HG03378 (cell line): Measurements from ENCODE around the gene CMKLR1.

Source experiments
- ATAC-seq: cut with Tn5 transposase; IDR thresholded peaks from one replicate; pipeline ENCODE4 v1.9.1; 2021; ENCODE audit warnings: mild to moderate bottlenecking, moderate library complexity; ENCODE audit not compliant: unreplicated experiment

Gene CMKLR1

GRCh38 chr12:108302016-108302402 is 37.1 kb downstream of the CMKLR1 start:
- ATAC-seq, result no peak

DNA sequence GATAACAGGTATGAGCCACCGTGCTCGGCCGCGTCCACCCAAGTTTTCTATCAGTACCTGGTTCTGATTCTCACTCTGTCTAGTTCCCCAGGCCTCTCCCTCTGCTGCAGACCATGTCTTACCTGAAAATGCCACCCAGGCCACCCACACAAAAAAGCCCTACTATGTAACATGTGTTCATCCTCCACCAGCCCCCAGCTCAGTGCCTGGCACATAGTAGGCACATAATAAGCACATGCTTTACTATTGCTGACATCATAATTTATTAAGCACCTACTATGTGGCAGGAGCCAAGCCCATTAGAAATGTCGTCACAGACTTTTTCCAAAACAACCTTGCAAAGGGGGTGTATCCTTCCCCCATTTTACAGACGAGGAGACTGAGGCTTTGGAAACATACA is 37.8 kb downstream of the CMKLR1 start:
- no peak for ATAC-seq

- ATAC-seq, result no peak
Measured at GRCh38 chr12:108299980-108300696, 39.0 kb downstream of the CMKLR1 start.

GRCh38 chr12:108299516-108299915 is 39.6 kb downstream of the CMKLR1 start:
- no peak for ATAC-seq

GRCh38 chr12:108298761-108299275 is 40.3 kb downstream of the CMKLR1 start:
- no peak for ATAC-seq

- ATAC-seq, result no peak
Measured at GRCh38 chr12:108297895-108298760, 41.0 kb downstream of the CMKLR1 start.

DNA sequence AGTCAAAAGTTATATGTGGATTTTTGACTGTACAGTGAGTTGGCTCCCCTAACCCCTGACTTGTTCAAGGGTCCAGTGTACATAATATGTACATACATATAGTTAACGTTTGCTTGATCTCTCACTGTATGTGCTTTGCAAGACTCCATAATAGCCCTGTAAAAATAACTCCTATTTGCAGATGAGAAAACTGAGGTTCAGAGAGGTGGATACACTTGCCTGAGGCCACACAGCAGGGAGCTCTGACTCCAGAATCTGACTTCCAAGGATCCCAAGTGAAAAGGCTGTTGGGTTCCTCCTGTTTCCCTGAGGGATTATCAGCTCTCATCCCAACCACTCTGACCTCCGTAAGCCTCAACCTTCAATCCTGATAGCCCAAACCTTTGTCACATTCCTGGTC is 41.7 kb downstream of the CMKLR1 start:
- no peak for ATAC-seq

- ATAC-seq, result no peak
Measured at GRCh38 chr12:108296945-108297344, 42.2 kb downstream of the CMKLR1 start.

DNA sequence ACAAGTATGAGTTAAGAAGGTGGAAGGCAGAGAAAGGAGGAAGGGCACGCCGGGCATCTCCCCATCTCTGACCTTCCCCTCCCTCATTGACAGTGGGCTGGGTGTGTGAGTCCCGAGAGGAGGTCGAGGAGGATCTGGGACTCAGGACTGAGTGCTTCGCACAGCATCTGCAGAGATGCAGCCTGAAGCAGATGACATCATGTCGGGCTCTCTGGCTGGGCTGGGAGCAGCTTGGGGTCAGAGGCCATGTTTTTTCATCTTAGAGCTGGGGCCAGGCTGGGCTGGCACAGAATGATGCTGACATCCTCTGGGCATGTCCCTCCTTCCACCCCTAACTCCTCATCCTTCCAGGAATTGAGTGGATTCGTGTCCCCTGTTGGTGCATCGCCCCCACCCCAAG is 43.5 kb downstream of the CMKLR1 start:
- no peak for ATAC-seq

DNA sequence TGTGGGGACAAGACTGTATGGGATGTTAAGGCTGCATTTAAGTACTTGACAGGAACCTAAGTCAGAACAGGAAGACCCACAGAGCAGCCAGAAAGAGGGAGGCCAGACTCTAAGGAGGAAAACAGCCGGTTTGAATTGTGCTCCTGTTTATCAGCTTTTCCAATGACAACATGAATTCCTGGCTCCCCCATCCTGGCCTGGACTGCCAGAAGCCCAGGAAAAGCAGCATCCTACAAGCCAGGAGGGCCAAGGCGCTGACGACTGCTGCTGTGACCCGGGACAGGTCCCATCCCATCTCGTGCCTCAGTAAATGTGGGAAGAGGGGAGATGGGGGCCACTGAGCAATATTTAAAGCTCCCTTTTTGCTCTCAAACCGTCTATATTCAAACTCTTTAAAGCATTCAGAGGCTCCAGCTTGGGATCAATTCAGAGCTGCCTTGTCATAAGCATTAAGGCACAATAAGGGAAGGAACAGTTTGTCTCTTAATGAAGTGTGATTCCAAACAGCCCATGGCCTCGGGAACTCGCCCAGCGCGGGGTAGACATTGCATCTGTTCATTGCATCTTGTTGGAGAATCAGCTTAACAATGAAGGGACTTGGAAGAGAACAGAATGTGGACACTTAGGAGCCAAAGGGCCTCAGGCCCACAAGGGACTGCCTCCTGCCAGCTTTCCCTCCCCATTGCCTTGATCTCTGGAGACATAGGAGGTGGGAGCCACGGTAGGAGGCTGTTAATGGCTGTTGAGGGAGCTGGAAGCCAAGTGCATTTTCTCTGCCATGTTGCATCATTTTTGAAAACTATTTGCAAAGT is 49.6 kb downstream of the CMKLR1 start:
- no peak for ATAC-seq

- no peak for ATAC-seq
Measured at GRCh38 chr12:108287227-108287626, 51.9 kb downstream of the CMKLR1 start.

GRCh38 chr12:108285016-108285415 is 54.1 kb downstream of the CMKLR1 start:
- ATAC-seq, result no peak

DNA sequence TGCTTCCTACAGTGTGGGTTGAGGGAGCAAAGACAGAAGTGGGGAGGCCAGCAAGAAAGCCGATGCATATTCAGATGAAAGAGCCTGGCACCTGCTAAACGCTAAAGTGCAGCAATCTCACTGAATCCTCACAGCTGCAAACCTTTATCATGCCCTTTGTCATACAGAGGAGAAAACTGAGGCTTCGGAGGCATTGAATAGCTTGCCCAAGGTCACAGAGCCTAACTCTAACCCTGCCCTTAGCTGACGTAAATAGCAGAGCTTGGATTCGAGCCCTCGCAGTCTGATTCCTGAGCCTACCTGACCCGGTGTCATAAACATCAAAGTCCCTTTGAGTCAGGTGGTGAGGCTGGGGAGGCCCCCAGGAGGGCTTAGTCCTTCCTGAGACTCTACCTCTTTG is 54.9 kb downstream of the CMKLR1 start:
- no peak for ATAC-seq

- no peak for ATAC-seq
Measured at GRCh38 chr12:108282676-108283075, 56.4 kb downstream of the CMKLR1 start.

- ATAC-seq, result no peak
Measured at GRCh38 chr12:108282160-108282559, 57.0 kb downstream of the CMKLR1 start.

DNA sequence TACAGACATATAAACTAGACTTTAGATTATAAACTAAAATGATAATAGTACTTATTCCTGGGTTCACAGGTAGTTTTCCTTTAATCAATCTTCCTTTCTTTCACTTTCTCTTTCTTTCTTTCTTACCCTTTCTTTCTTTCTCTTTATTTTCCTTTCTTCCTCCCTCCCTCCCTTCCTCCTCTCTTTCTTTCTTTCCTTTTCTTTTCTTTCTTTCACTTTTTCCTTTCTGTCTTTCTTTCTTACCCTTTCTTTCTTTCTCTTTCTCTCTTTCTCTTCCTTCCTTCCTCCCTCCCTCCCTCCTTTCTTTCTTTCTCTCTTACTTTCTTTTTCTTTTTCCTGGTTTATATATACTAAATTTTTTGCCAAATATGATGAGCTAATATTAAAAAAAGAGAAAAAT is 61.5 kb downstream of the CMKLR1 start:
- ATAC-seq, result no peak

- no peak for ATAC-seq
Measured at GRCh38 chr12:108273217-108273616, 65.9 kb downstream of the CMKLR1 start.

- ATAC-seq, result no peak
Measured at GRCh38 chr12:108271951-108272872, 66.9 kb downstream of the CMKLR1 start.

- ATAC-seq, result no peak
Measured at GRCh38 chr12:108270849-108271143, 68.3 kb downstream of the CMKLR1 start.
